HG02852 (cell line): Measurements from ENCODE around the gene DNAJC1.
"Not testable (repeated sequence)": the region's sequence is repeated elsewhere in the genome, so short reads cannot be mapped to it uniquely, and the experiment has no call there.

Experiments
- ATAC-seq: cut with Tn5 transposase; IDR thresholded peaks from one replicate; pipeline ENCODE4 v1.9.1; 2021; ENCODE audit warnings: mild to moderate bottlenecking, moderate library complexity; ENCODE audit not compliant: unreplicated experiment

The DNAJC1 gene

DNA sequence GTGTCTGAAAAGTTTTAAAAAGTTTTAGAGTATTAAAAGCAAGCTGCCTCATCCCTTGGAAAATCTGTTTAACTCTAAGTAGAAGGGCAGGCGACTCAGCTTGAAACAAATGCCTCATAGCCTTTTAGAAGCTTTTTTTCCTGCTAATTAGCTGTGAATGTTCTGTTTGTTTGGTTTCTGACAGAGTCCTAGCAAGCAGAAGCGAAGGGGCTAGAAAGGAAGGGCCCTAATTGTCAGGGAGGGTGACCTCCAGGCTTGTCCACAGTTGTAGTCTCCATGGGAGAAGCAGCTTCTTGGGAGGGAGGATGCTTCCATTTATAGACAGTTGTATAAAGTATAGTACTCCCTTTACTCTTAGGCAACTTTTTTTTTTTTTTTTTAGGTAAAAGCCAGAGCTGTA is 90.9 kb downstream of the DNAJC1 start:
- ATAC-seq = no peak

DNA sequence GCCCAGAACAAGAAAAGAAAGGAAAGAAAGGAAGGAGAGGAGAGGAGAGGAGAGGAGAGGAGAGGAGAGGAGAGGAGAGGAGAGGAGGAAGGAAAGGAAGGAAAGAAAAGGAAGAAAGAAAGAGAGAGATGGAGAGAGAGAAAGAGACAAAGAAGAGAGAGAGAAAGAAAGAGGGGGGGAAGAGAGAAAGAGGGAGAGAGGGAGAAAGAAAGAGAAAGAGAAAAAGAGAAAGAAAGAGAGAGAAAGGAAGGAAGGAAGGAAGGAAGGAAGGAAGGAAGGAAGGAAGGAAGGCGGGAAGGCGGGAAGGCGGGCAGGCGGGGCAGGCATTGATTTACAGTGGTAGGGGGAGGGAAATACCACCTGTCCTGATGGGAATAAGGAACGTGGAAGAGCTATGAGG is 92.7 kb downstream of the DNAJC1 start:
- no peak for ATAC-seq

DNA sequence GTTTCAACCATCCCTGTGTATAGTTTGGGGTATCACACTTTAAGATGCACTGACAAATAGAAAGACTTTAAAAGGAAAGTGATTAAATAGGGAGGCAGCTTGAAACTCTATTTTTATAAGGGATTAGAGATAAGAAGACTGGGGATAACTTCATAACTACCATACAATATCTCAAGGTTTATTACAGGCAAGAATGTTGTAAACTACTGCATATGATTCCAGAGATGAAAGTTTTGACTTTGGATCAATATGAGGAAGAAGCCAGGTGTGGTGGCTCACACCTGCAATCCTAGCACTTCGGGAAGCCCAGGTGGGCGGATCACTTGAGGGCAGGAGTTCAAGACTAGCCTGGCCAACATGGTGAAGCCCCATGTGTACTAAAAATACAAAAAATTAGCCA is 96.1 kb downstream of the DNAJC1 start:
- ATAC-seq = no peak

DNA sequence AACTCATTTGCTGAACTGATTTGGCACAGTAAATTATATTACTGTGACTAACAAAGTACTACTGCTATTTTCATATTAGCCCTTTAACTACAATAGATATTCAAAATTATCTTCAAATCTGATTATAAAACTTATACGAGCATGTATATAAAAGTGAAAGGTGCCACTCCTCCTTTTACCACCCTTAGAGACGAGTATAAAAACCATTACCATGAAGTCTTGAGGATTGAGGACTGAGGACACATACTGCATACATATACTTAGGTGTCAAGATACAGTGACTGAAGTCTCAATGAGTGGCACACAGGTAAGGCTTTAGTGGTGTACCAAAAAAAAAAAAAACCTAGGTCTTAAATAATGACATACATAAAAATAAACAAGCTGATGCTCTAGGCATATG is 98.6 kb downstream of the DNAJC1 start:
- ATAC-seq = no peak

DNA sequence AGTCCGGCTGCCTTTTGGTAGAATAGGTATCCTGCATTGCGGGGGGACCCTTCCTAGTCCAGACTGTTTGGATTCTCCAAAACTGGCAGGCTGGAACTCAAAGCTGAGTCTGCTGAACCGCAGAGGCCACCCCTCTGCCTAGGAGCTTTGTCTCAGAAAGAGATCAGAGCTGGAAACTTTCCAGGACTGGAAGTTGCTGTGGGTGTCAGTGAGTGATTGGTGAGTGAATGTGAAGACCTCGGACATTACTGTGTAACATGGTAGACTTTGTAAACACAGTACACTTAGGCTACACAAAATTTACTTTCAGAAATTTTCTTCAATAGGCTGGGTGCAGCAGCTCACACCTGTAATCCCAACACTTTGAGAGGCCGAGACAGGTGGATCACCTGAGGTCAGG is 103.8 kb downstream of the DNAJC1 start:
- no peak for ATAC-seq

DNA sequence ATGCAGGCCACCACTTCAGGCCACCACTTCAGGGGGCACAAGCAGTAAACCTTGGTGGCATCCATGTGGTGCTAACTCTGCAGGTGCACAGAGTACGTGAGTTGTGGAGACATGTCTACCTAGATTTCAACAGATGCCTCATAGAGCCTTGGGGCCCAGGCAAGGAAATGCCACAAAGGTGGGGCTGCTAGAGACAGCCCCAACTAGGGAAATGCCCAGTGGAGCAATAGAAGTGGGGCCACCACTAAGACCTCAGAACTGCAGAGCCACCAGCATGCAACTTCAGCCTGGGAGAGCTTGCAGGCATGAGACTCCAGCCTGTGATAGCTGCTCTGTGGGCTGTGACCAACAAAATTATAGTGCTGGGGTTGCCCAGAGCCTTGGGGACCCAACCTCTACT is 107.6 kb downstream of the DNAJC1 start:
- peak; percentile 28 for ATAC-seq

DNA sequence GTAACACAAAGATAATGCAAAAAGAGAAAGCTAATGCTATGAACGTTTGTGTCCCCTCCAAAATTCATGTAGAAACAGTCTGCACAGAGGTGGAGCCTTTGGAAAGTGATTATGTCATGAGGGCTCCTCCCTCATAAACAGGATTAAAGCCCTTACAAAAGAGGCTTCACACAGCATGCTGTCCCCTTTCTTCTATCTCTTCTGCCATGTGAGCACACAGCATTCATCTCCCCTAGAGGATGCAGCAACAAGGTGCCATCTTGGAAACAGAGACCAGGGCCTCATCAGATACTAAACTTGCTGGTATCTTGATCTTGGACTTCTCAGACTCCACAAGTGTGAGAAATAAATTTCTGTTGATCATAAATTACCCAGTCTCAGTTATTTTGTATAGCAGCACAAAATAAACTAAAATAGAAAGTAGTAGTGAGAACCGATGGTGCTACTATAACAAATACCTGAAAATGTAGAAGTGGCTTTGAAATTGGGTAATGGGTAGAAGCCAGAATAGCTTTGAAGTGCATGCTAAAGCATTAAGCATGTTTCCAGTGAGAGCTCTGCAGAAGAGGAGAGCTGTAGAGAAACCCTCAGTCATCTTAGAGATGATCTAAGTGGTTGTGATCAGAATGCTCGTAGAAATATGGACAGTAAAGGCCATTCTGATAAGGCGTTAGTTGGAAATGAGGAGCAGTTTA is 108.7 kb downstream of the DNAJC1 start:
- peak; percentile 54 for ATAC-seq

DNA sequence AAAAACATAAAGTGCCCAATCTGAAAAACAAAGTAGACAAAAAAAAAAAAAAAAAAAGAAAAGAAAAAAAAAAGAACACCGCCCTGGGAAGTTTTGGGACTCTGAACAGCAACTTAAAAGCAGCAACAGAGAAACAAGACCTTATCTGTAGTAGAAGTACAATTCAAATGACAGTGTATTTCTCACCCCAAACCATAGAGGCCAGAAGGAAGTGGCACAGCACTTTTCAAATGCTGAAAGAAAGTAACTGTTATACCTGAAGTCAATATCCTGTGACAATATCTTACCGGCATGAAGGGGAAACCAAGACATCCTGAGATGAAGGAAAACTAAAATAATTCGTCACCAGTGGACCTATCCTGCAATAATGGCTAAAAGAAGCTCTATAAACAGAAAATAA is 112.1 kb downstream of the DNAJC1 start:
- no peak for ATAC-seq

DNA sequence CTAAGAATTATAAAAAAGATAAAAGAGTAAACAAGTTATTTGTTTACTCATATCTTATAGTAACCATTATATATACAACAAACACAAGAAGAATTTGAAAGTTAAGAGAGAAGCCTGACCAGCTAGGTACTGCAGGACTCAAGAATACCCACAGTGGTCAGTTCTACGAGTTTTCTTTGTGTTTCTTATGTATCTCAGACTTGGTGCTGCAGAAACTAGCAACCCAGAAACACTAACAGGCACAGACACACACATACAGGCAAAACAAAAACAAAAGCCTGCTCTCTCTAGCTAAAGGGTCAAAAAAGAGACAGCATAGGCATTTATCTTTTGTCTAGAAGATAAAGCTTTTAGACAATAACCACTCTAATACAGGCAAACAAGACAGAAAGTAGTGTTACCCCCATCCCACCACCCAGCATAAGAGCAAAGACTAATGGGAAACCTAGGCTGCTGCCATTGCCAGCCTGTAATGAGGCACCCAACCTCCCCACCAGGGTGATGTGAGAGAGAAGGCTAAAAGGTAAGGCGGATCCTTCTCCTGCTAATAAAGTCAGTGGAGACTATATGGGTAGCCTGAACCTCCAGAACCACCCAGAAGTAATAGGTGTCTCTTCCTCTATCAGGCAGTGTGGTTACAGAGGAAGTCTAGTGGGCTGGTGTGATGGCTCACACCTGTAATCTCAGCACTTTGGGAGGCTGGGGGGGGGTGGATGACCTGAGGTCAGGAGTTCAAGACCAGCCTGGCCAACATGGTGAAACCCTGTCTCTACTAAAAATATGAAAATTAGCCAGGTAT is 113.9 kb downstream of the DNAJC1 start:
- no peak for ATAC-seq

DNA sequence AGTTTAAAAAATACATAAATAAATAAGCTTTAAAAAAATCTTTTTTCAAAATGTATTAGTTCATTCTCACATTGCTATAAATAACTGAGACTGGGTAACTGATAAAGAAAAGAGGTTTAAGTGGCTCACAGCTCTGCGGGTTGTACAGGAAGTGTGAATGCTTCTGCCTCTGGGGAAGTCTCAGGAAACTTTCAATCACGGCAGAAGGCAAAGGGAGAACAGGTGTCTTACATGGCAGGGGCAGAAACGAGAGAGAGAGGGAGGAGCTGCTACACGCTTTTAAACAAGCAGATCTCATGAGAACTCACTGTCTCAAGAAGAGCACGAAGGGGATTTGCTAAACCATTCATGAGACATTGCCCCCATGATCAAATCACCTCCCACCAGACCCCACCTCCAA is 114.6 kb downstream of the DNAJC1 start:
- ATAC-seq = peak; percentile 97

DNA sequence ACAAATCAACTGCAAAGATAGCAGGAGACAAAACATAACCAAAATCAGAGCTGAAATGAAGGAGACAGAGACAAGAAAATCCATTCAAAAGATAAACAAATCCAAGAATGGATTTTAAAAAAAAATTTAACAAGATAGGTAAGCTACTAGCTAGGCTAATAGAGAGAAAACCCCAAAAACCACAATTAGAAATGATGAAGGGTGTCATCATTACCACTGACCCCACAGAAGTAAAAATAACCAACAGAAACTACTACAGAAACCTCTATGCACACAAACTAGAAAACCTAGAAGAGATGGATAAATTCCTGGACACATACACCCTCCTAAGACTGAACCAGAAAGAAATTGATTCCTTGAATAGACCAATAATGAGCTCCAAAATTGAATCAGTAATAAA is 117.6 kb downstream of the DNAJC1 start:
- ATAC-seq = no peak

DNA sequence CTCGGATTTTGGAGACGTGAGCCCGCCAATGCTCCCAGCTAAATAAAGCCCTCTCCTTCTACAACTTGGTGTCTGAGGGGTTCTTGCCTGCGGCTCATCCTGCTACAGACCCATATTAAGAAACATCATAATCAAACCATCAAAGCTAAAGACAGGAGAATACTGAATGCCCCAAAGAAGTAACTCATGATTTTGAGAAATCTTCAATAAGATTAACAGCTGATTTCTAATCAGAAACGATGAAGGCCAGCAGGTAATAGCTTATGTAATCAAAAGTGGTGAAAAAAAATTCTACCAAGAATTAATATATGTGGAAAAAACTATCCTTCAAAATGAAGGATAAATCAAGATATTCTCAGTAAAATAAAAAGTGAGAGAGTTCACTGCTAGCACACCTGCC is 130.3 kb downstream of the DNAJC1 start:
- ATAC-seq = no peak

DNA sequence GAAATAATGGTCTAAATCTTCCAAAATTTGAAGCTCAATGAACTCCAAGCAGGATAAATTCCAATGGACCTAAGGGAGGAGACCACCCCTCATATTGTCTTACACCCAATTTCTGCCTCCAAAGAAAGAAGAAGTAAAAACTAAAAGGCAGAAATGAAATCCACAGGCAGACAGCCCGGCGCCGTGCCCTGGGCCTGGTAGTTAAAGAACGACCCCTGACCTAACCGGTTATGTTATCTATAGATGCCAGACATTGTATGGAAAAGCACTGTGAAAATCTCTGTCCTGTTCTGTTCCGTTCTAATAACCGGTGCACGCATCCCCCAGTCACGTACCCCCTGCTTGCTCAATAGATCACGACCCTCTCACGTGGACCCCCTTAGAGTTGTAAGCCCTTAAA is 130.8 kb downstream of the DNAJC1 start:
- ATAC-seq = not testable (repeated sequence)

DNA sequence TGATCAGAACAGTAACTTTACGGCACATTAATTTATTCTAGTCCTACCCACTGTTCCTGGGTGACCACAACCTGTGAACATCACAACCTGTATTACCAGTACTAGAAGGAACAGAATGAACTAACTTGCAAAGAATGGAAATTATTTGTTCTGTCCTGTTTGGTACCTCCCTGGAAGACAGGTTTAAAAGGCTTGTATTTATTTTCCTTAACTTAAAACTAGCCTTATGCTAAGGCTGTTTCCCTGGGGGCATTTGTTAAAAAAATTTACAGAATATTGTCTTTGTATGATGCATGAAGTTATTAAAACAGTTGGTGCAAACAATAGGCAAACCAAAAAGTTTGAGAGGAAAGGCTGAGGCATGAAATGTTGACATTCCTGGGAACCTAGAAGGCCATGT is 132.7 kb downstream of the DNAJC1 start:
- ATAC-seq = no peak

DNA sequence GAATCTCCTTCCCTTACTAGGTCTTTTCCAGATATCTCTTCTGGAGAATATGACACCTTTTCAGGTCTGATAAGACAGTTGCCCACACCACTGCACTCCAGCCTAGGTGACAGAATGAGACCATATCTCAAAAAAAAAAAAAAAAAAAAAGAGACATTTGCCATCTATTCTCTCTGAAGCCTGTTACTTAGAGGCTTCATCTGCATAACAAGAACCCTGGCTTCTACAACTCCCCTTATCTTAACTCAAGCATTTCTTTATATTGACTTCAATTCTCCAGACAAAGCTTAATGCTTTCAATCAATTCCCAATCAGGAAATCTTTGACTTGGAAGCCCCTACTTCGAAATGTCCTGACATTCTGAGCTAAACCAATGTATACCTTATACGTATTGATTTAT is 134.4 kb downstream of the DNAJC1 start:
- not testable (repeated sequence) for ATAC-seq

DNA sequence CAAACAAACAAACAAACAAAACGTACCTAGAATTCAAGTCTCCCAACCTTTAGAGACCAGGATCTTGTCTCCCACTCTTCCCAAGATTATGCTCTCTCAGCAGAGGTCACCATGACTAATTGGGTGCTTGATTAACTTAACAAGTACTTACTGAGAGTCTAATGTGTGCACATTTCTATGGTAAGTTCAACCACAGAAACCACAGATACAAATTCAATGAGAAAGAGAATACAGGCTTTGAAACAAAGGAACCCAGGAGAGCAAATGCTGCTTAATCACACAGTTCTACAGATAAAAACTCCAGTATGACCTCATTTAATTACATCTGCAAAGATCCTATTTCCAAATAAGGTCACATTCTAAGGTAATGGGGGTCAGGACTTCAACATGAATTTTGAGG is 142.8 kb downstream of the DNAJC1 start:
- ATAC-seq = no peak

DNA sequence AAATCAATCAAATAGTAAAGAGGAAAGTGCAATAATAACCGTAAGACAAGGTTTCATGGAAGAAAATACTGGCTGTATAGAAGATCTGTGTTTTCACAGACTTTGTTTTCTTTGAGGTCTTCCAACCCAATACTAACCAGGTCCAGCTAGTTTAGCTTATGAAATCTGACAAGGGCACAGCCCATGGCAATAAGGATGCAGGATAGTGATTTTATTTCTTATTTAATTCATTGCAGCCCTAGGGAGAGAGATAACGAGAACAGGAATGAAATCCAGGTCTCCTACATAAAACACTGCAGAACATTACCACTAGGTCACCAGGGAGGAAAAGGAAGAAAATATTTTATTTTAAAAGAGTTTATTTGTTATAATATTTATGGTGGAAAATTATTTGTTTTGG is 145.1 kb downstream of the DNAJC1 start:
- no peak for ATAC-seq

DNA sequence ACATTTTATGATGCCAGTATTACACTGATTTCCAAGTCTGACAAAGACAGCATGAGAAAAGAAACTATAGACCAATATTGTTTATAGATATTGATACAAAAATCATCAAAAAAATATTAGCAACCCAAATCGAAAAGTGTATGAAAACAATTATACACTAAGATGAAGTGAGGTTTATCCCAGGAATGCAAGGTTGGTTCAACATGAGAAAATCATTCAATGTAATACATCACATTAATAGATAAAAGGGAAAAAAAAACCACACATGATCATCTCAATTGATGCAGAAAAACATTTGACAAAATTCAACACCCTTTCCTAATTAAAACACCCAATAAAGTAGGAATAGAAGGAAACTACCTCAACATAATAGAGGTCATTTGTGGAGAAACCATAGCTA is 153.9 kb downstream of the DNAJC1 start:
- ATAC-seq = no peak

DNA sequence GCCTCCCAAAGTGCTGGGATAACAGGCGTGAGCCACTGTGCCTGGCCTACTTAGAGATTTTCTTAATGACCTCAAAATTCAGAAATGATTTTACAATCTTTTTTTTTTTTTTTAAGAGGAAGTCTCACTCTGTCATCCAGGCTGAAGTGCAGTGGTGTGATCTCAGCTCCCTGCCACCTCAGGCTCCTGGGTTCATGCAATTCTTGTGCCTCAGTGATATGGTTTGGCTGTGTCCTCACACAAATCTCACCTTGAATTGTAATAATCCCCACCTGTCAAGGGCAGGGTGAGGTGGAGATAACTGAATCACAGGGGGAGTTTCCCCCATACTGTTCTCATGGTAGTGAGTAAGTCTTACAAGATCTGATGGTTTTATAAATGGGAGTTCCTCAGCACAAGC is 159.9 kb downstream of the DNAJC1 start:
- ATAC-seq = no peak

DNA sequence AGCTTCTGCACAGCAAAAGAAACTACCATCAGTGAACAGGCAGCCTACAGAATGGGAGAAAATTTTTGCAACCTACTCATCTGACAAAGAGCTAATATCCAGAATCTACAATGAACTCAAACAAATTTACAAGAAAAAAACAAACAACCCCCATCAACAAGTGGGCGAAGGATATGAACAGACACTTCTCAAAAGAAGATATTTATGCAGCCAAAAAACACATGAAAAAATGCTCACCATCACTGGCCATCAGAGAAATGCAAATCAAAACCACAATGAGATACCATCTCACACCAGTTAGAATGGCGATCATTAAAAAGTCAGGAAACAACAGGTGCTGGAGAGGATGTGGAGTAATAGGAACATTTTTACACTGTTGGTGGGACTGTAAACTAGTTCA is 162.3 kb downstream of the DNAJC1 start:
- ATAC-seq = not testable (repeated sequence)

DNA sequence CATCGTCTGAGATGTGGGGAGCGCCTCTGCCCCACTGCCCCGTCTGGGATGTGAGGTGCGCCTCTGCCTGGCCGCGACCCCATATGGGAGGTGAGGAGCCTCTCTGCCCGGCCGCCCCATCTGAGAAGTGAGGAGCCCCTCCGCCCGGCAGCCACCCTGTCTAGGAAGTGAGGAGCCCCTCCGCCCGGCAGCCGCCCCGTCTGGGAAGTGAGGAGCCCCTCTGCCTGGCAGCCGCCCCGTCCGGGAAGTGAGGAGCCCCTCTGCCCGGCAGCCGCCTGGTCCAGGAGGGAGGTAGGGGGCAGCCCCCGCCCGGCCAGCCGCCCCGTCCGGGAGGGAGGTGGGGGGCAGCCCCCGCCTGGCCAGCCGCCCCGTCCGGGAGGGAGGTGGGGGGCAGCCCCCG is 166.0 kb downstream of the DNAJC1 start:
- ATAC-seq = not testable (repeated sequence)

DNA sequence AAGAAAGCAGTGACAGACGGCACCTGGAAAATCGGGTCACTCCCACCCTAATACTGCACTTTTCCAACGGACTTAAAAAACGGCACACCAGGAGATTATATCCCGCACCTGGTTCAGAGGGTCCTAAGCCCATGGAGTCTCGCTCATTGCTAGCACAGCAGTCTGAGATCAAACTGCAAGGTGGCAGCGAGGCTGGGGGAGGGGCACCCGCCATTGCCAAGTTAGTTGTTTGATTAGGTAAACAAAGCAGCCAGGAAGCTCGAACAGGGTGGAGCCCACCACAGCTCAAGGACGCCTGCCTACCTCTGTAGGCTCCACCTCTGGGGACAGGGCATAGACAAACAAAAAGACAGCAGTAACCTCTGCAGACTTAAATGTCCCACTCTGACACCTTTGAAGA is 169.0 kb downstream of the DNAJC1 start:
- not testable (repeated sequence) for ATAC-seq

DNA sequence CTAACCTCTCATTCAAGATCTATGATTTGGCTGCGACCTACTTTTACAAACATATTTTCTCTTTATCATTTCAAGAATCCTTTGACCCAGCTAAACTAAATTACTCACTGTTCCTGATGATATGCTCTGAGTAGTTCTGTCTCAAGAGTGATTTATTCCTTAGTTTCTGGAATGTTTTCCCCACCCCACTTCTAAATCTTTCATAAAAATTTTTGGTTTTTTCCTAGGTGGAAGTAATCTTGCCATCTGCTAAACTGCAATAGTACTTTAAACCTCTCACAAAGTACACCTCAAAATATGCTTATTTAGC is 170.8 kb downstream of the DNAJC1 start:
- ATAC-seq = no peak
